Glutamatergic neuron (in vitro differentiated cells): Measurements from ENCODE around the gene PRSS33. TPM values are rescaled to one million over a fixed set of nuclear protein-coding genes. Genes with fewer than 3 reads are reported as not detected.

Source experiments
- DNase-seq: peaks from one replicate; pipeline ENCODE4 v3.0.0; 2022
- H3K27ac Mint-ChIP-seq: one replicate; pipeline ENCODE4 v1.8.0; 2020; ENCODE audit warnings: mild to moderate bottlenecking, mixed read lengths, inconsistent platforms; ENCODE audit not compliant: unreplicated experiment
- H3K27me3 Mint-ChIP-seq: one replicate; pipeline ENCODE4 v1.8.0; 2020; ENCODE audit warnings: mild to moderate bottlenecking, moderate library complexity, mixed read lengths, inconsistent platforms; ENCODE audit not compliant: unreplicated experiment
- H3K36me3 Mint-ChIP-seq: one replicate; pipeline ENCODE4 v1.8.0; 2020; ENCODE audit warnings: mild to moderate bottlenecking, mixed read lengths, inconsistent platforms; ENCODE audit not compliant: unreplicated experiment
- H3K4me1 Mint-ChIP-seq: one replicate; pipeline ENCODE4 v1.8.0; 2020; ENCODE audit warnings: mild to moderate bottlenecking, low read depth, mixed read lengths, inconsistent platforms; ENCODE audit not compliant: unreplicated experiment
- H3K4me3 Mint-ChIP-seq: one replicate; pipeline ENCODE4 v1.8.0; 2020; ENCODE audit warnings: mild to moderate bottlenecking, mixed read lengths, inconsistent platforms; ENCODE audit not compliant: unreplicated experiment
- H3K9me3 Mint-ChIP-seq: one replicate; pipeline ENCODE4 v1.8.0; 2020; ENCODE audit warnings: mild to moderate bottlenecking, moderate library complexity, mixed read lengths, inconsistent platforms; ENCODE audit not compliant: unreplicated experiment
- total RNA-seq: library from RNA; stranded (reverse); fragmentation: NEBNext Ultra II Directional; extraction: Animal tissue kit (Norgen Biotek cat#: 25700); gene quantifications from one replicate; pipeline ENCODE4 v1.2.1, GENCODE V29; 2021; ENCODE audit not compliant: unreplicated experiment
- TF ChIP-seq, protein P1 (sequence below): fragments of 200-600 bp; sonication (generic); IDR thresholded peaks from one replicate; pipeline ENCODE4 v1.5.0; 2021; ENCODE audit not compliant: partially characterized antibody, unreplicated experiment

The PRSS33 gene
- total RNA-seq, 1 donor from 2014 or later = 0.39 TPM

DNA sequence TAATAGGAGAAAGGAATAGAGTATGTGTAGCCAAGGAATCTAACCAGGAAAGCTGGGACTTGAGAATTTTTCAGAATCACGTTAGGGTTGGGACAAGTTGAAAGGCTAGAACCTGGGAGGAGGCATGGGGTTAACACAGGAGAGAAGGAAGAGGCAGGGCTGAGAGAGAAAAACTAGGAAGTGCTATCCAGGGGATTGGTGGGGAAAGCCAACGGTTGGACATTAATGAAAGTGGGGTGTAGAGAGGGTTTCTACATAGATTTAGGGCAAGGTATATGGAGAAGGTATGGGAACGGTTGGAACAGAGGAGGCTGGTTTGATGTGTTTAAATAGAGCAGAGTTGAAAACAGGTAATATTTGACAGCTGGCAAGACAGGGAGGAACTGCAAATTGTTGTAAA is 32.2 kb downstream of the PRSS33 start:
- Mint-ChIP-seq H3K36me3 (peaks cover 8% of the 10 kb centered on the region), H3K9me3 (peaks cover 22% of the 10 kb centered on the region), H3K27ac (peak overlapping the region; percentile 35), H3K27me3 (peaks cover 21% of the 10 kb centered on the region), H3K4me1 (peaks cover 30% of the 10 kb centered on the region), H3K4me3 (peak overlapping the region; percentile 91)
- no peak for DNase-seq
- TF ChIP-seq, protein P1, sequence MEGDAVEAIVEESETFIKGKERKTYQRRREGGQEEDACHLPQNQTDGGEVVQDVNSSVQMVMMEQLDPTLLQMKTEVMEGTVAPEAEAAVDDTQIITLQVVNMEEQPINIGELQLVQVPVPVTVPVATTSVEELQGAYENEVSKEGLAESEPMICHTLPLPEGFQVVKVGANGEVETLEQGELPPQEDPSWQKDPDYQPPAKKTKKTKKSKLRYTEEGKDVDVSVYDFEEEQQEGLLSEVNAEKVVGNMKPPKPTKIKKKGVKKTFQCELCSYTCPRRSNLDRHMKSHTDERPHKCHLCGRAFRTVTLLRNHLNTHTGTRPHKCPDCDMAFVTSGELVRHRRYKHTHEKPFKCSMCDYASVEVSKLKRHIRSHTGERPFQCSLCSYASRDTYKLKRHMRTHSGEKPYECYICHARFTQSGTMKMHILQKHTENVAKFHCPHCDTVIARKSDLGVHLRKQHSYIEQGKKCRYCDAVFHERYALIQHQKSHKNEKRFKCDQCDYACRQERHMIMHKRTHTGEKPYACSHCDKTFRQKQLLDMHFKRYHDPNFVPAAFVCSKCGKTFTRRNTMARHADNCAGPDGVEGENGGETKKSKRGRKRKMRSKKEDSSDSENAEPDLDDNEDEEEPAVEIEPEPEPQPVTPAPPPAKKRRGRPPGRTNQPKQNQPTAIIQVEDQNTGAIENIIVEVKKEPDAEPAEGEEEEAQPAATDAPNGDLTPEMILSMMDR = no peak

DNA sequence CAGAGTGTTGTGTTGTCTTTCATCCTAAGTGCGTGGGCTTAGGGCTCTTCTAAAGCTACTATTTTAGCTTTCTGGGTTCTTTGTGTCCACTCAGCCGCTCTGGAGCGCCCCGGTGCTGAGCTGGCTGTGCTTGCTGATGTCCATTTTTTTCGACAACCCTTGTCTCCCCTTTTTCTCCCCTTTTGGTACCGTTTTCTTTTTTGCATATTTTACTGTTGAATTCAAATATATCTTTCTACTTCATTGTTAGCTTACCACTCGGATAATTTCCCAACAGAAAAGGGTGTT is 33.7 kb downstream of the PRSS33 start:
- Mint-ChIP-seq H3K4me1 (peaks cover 33% of the 10 kb centered on the region), H3K36me3 (no peaks in the 10 kb centered on the region), H3K9me3 (peaks cover 23% of the 10 kb centered on the region)

DNA sequence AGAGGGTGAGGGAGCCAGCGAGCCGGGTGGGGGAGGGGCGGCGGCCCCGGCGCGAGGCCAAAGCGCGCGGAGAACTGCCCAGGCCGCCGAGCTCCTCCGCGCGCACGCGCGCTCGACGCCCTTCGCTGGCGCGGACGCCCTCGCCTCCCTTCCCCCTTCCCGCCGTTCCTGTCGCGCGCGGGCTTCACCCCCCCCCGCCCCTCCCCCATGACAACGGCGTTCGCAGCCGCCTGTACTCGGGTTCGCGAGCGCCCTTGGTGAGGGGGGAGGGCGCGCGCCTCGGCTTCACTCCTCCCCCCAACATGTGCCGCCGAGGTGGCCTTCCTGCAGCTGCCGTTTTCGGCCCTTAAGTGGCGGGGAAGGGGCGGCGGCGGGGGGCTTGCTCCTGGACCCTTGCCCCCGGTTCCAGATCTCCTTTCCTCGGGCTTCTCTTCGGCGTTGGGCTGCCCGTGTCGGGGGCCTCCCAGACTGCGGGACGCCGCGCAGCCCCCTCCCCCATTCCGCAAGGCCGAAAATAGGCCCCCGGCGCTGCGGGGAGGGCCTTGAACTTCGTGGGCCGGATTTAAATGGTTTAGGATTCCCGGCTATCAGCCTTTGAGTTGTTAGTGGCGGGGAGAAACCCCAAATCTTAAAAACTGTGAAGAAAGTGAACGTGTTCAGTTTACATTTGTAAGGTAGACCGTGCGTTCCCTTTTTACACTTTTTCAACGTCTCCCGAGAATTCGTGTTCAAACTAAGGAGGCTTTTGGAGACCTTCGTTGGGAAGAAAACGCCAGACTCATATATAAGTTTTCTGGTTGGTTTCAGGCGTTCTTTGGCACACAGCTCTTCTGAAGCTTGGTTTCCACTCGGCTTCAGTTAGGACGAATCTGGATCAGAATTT is 34.3 kb downstream of the PRSS33 start:
- Mint-ChIP-seq H3K36me3 (no peaks in the 10 kb centered on the region), H3K9me3 (peaks cover 23% of the 10 kb centered on the region), H3K4me1 (peaks cover 33% of the 10 kb centered on the region), H3K27ac (peak overlapping the region; percentile 73), H3K4me3 (peak overlapping the region; percentile 91), H3K27me3 (peaks cover 21% of the 10 kb centered on the region)
- peak; percentile 84 for DNase-seq
- TF ChIP-seq, protein P1 = no peak

More for the DNA sequence above, 33.7 kb downstream of the PRSS33 start:
- DNase-seq = no peak
- H3K27ac Mint-ChIP-seq = peak overlapping the region; percentile 73
- peaks cover 21% of the 10 kb centered on the region for H3K27me3 Mint-ChIP-seq
- TF ChIP-seq, protein P1 = no peak
- peak overlapping the region; percentile 91 for H3K4me3 Mint-ChIP-seq

DNA sequence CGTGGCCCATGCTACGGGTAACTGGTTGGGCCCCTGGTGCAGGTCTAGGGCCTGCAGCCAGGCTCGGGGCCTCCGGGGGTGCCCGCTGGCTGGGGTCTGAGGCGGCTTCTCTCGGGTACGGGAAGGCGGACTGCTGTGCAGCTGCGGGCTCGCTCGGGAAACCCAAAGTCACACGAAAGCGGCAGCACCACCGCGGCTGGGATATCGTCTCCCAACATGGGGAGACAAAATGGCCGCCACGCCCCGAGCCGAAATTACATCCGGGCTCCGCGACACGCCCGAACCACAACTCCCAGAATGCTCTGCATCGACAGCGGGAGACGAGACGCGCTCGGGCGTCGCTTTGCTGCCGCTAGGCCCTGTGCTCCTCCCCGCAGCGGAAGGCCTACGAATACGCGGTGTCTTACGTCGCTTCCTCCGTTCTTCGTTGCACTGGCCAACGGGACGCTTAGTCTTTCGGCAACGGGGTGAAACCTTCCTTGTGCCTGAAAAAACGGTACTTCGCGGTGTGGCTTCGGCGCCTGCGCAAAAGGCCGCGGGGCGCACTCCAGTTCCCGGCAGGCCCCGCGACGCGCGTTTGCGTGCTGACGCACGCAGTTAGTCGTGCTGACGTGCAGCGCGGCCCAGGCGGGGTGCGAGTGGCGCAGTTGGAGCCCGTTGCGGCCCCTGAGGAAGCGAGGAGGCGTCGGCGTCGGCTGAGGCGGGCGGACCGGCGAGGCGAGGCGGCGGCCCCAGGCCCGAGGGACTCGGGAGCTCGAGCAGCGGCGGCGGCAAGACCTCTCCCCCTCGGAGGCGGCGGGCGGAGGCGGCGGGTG is 35.1 kb downstream of the PRSS33 start, which contains the start of gene SRRM2:
Gene SRRM2 (plus strand): TSS at position 604 of the 815 bp plus-strand sequence. CDS start 3,727 bp downstream, outside the sequence.
- Mint-ChIP-seq H3K9me3 (peaks cover 23% of the 10 kb centered on the region), H3K27ac (peak within 1 kb of the TSS; percentile 99), H3K27me3 (peaks cover 21% of the 10 kb centered on the region), H3K36me3 (no peaks in the 10 kb centered on the region), H3K4me1 (peaks cover 33% of the 10 kb centered on the region), H3K4me3 (peak within 1 kb of the TSS; percentile 91)
- DNase-seq = peak; percentile 95
- TF ChIP-seq, protein P1 = no peak
